Trophoblast cell (in vitro differentiated cells and primary cell): ENCODE data around the gene MYLK.

ENCODE experiments used
- DNase-seq, 2 donors: peaks; one replicate each; pipeline ENCODE4 v3.0.0-alpha.2; 2016
- H2AFZ ChIP-seq: 2 replicates; pipeline ENCODE4 v1.6.1; 2013; ENCODE audit warnings: low read length, moderate library complexity, mild to moderate bottlenecking; ENCODE audit not compliant: insufficient read depth, poor library complexity
- H2AK5ac ChIP-seq: 2 replicates; pipeline ENCODE4 v1.6.1; 2013; ENCODE audit warnings: mild to moderate bottlenecking, low read length
- H2BK120ac ChIP-seq: 2 replicates; pipeline ENCODE4 v1.6.1; 2013; ENCODE audit warnings: low read length, mild to moderate bottlenecking, moderate library complexity; ENCODE audit not compliant: insufficient read depth, poor library complexity
- H2BK12ac ChIP-seq: 2 replicates; pipeline ENCODE4 v1.6.1; 2013; ENCODE audit warnings: mild to moderate bottlenecking, low read length, moderate library complexity
- H2BK5ac ChIP-seq: 2 replicates; pipeline ENCODE4 v1.6.1; 2013; ENCODE audit warnings: low read length, low read depth, moderate library complexity, mild to moderate bottlenecking; ENCODE audit not compliant: poor library complexity
- H3K14ac ChIP-seq: 2 replicates; pipeline ENCODE4 v1.6.1; 2013; ENCODE audit warnings: mild to moderate bottlenecking, low read length
- H3K18ac ChIP-seq: 2 replicates; pipeline ENCODE4 v1.6.1; 2013; ENCODE audit warnings: mild to moderate bottlenecking, low read length
- H3K23ac ChIP-seq: 2 replicates; pipeline ENCODE4 v1.6.1; 2013; ENCODE audit warnings: low read length
- H3K27ac ChIP-seq: 2 replicates; pipeline ENCODE4 v1.5.1; 2013; ENCODE audit warnings: low read depth, mild to moderate bottlenecking, inconsistent platforms, low read length, moderate library complexity
- H3K27me3 ChIP-seq: 2 replicates; pipeline ENCODE4 v1.6.1; 2013; ENCODE audit warnings: inconsistent platforms, mild to moderate bottlenecking, low read length, moderate library complexity; ENCODE audit not compliant: insufficient read depth
- H3K36me3 ChIP-seq, 2 experiments: 1 replicate in 1 of 2; 2 replicates in 1 of 2; pipeline ENCODE4 v1.6.1; 2013; ENCODE audit warnings: low read length in 2 of 2, mild to moderate bottlenecking in 2 of 2, moderate library complexity in 1 of 2; ENCODE audit not compliant: insufficient read depth in 2 of 2, control insufficient read depth in 1 of 2
- H3K4ac ChIP-seq: 2 replicates; pipeline ENCODE4 v1.6.1; 2013; ENCODE audit warnings: low read depth, mild to moderate bottlenecking, low read length, moderate library complexity
- H3K4me1 ChIP-seq, 2 experiments: 1 replicate in 1 of 2; 2 replicates in 1 of 2; pipeline ENCODE4 v1.6.1; 2013; ENCODE audit warnings: low read length in 2 of 2, mild to moderate bottlenecking in 2 of 2, moderate library complexity in 1 of 2; ENCODE audit not compliant: insufficient read depth in 2 of 2, control insufficient read depth in 1 of 2
- H3K4me2 ChIP-seq: 2 replicates; pipeline ENCODE4 v1.6.1; 2013; ENCODE audit warnings: inconsistent platforms, mild to moderate bottlenecking, low read length, moderate library complexity
- H3K4me3 ChIP-seq: 2 replicates; pipeline ENCODE4 v1.5.1; 2013; ENCODE audit warnings: mild to moderate bottlenecking, low read depth, low read length, inconsistent platforms
- H3K79me1 ChIP-seq: one replicate; pipeline ENCODE4 v1.6.1; 2013; ENCODE audit warnings: low read length
- H3K79me2 ChIP-seq: 2 replicates; pipeline ENCODE4 v1.6.1; 2013; ENCODE audit warnings: low read length, mild to moderate bottlenecking; ENCODE audit not compliant: control insufficient read depth, insufficient read depth, poor library complexity
- H3K9ac ChIP-seq: 2 replicates; pipeline ENCODE4 v1.6.1; 2013; ENCODE audit warnings: mild to moderate bottlenecking, low read length
- H3K9me3 ChIP-seq: 2 replicates; pipeline ENCODE4 v1.6.1; 2013; ENCODE audit warnings: low read depth, mild to moderate bottlenecking, control low read depth, inconsistent platforms, low read length; ENCODE audit not compliant: insufficient read depth
- H4K12ac ChIP-seq: 2 replicates; pipeline ENCODE4 v1.6.1; 2013; ENCODE audit warnings: low read depth, mild to moderate bottlenecking, low read length, moderate library complexity
- H4K8ac ChIP-seq: 2 replicates; pipeline ENCODE4 v1.6.1; 2013; ENCODE audit warnings: low read depth, mild to moderate bottlenecking, low read length, moderate library complexity
- H4K91ac ChIP-seq: one replicate; pipeline ENCODE4 v1.6.1; 2013; ENCODE audit warnings: low read depth, mild to moderate bottlenecking, low read length, moderate library complexity
- WGBS: extraction: QIAGEN DNeasy Blood & Tissue Kit; methylation state at CpG from one replicate; pipeline ENCODE4 v1.1.7; 2013; ENCODE audit warnings: missing lambda C conversion rate; ENCODE audit not compliant: insufficient read length, insufficient coverage; ENCODE audit errors: extremely low coverage; 5-methylcytosine and 5-hydroxymethylcytosine counted together

Gene MYLK

GRCh38 chr3:123633530-123633929 is 250.6 kb downstream of the MYLK start:
- Histone ChIP-seq H3K27ac (no peak overlapping the region), H3K27me3 (no peaks in the 10 kb centered on the region), H3K14ac (no peak overlapping the region), H3K36me3 (peaks cover 35 to 40% of the 10 kb centered on the region in 2 experiments), H3K23ac (no peak overlapping the region), H2BK120ac (no peak overlapping the region), H3K4me1 (peaks cover 26% of the 10 kb centered on the region in 2 experiments), H2AFZ (no peak overlapping the region), H4K8ac (no peak overlapping the region), H3K79me1 (peaks cover 8% of the 10 kb centered on the region), H3K79me2 (no peaks in the 10 kb centered on the region), H2BK5ac (no peak overlapping the region), H3K4me3 (no peak overlapping the region), H4K91ac (no peak overlapping the region), H3K9me3 (no peaks in the 10 kb centered on the region), H3K4me2 (no peak overlapping the region), H3K4ac (no peak overlapping the region), H3K9ac (no peak overlapping the region), H2AK5ac (no peak overlapping the region), H2BK12ac (no peak overlapping the region), H3K18ac (no peak overlapping the region), H4K12ac (no peak overlapping the region)
- DNase-seq, result no peak
- WGBS, result no CpG with 5 or more reads among the region's 2 CpGs

GRCh38 chr3:123632161-123632655 is 251.9 kb downstream of the MYLK start:
- WGBS, result no CpG with 5 or more reads among the region's 6 CpGs
- Histone ChIP-seq H2BK5ac (no peak overlapping the region), H2AK5ac (no peak overlapping the region), H2BK12ac (no peak overlapping the region), H4K12ac (no peak overlapping the region), H3K4me1 (peaks cover 21% of the 10 kb centered on the region in 2 experiments), H3K9me3 (no peaks in the 10 kb centered on the region), H4K8ac (no peak overlapping the region), H3K27ac (no peak overlapping the region), H3K14ac (no peak overlapping the region), H3K9ac (no peak overlapping the region), H3K79me1 (peaks cover 3% of the 10 kb centered on the region), H3K27me3 (no peaks in the 10 kb centered on the region), H3K4ac (no peak overlapping the region), H2BK120ac (no peak overlapping the region), H3K18ac (no peak overlapping the region), H3K36me3 (peaks cover 34 to 39% of the 10 kb centered on the region in 2 experiments), H3K4me2 (no peak overlapping the region), H3K79me2 (no peaks in the 10 kb centered on the region), H3K4me3 (no peak overlapping the region), H3K23ac (no peak overlapping the region), H4K91ac (no peak overlapping the region), H2AFZ (no peak overlapping the region)
- DNase-seq, result no peak

- H3K14ac ChIP-seq, result no peak overlapping the region
- no CpG with 5 or more reads among the region's 4 CpGs for WGBS
Measured at GRCh38 chr3:123629747-123630047, 254.4 kb downstream of the MYLK start.

GRCh38 chr3:123628996-123629746 is 255.0 kb downstream of the MYLK start:
- H3K14ac ChIP-seq, result no peak overlapping the region
- H2AFZ ChIP-seq, result no peak overlapping the region
- no peak overlapping the region for H4K91ac ChIP-seq
- H3K4me3 ChIP-seq, result no peak overlapping the region
- H3K9me3 ChIP-seq, result no peaks in the 10 kb centered on the region
- H4K8ac ChIP-seq, result no peak overlapping the region
- peaks cover 4 to 5% of the 10 kb centered on the region in 2 experiments for H3K4me1 ChIP-seq
- H2BK120ac ChIP-seq, result no peak overlapping the region
- no peaks in the 10 kb centered on the region for H3K27me3 ChIP-seq
- H2BK5ac ChIP-seq, result no peak overlapping the region
- H3K27ac ChIP-seq, result no peak overlapping the region
- H3K36me3 ChIP-seq, result peaks cover 35 to 43% of the 10 kb centered on the region in 2 experiments
- H2BK12ac ChIP-seq, result no peak overlapping the region
- no peak overlapping the region for H2AK5ac ChIP-seq
- no peak overlapping the region for H3K9ac ChIP-seq
- H4K12ac ChIP-seq, result no peak overlapping the region
- no peak overlapping the region for H3K4ac ChIP-seq
- no peak overlapping the region for H3K4me2 ChIP-seq
- H3K18ac ChIP-seq, result no peak overlapping the region
- H3K23ac ChIP-seq, result no peak overlapping the region
- H3K79me2 ChIP-seq, result no peaks in the 10 kb centered on the region
- DNase-seq, result no peak
- WGBS, result no CpG with 5 or more reads among the region's 22 CpGs
- no peaks in the 10 kb centered on the region for H3K79me1 ChIP-seq

More at GRCh38 chr3:123629747-123630047, 254.4 kb downstream of the MYLK start:
- H3K79me1 ChIP-seq, result no peaks in the 10 kb centered on the region
- no peak overlapping the region for H3K9ac ChIP-seq
- H2BK5ac ChIP-seq, result no peak overlapping the region
- no peak overlapping the region for H4K8ac ChIP-seq
- no peak for DNase-seq
- H3K4ac ChIP-seq, result no peak overlapping the region
- no peak overlapping the region for H2BK120ac ChIP-seq
- H3K18ac ChIP-seq, result no peak overlapping the region
- no peak overlapping the region for H3K23ac ChIP-seq
- no peak overlapping the region for H2BK12ac ChIP-seq
- peaks cover 2 to 6% of the 10 kb centered on the region in 2 experiments for H3K4me1 ChIP-seq
- no peak overlapping the region for H3K27ac ChIP-seq
- no peak overlapping the region for H4K91ac ChIP-seq
- H3K36me3 ChIP-seq, result peaks cover 35 to 43% of the 10 kb centered on the region in 2 experiments
- H4K12ac ChIP-seq, result no peak overlapping the region
- no peaks in the 10 kb centered on the region for H3K79me2 ChIP-seq
- no peak overlapping the region for H2AFZ ChIP-seq
- H3K9me3 ChIP-seq, result no peaks in the 10 kb centered on the region
- no peak overlapping the region for H3K4me3 ChIP-seq
- no peaks in the 10 kb centered on the region for H3K27me3 ChIP-seq
- H3K4me2 ChIP-seq, result no peak overlapping the region
- H2AK5ac ChIP-seq, result no peak overlapping the region
